Fibroblast of skin of abdomen (primary cell): Measurements from ENCODE around the gene CUEDC1.

Source experiments
- DNase-seq: peaks from one replicate; pipeline ENCODE4 v3.0.0-alpha.2; 2013

Gene CUEDC1

GRCh38 chr17:57915544-57915943, 39.7 kb downstream of the CUEDC1 start:
- no peak for DNase-seq

GRCh38 chr17:57914273-57915142, 40.7 kb downstream of the CUEDC1 start:
- no peak for DNase-seq

GRCh38 chr17:57913575-57914272, 41.5 kb downstream of the CUEDC1 start:
- DNase-seq = no peak

- DNase-seq = no peak
Observed at GRCh38 chr17:57911834-57912673, 43.2 kb downstream of the CUEDC1 start.

GRCh38 chr17:57910462-57911420, 44.5 kb downstream of the CUEDC1 start:
- no peak for DNase-seq

- DNase-seq = no peak
Observed at GRCh38 chr17:57909551-57909950, 45.7 kb downstream of the CUEDC1 start.

- DNase-seq = no peak
Observed at GRCh38 chr17:57908278-57908677, 46.9 kb downstream of the CUEDC1 start.

GRCh38 chr17:57906910-57907309, 48.3 kb downstream of the CUEDC1 start:
- no peak for DNase-seq

- no peak for DNase-seq
Observed at GRCh38 chr17:57905875-57906455, 49.2 kb downstream of the CUEDC1 start.

- DNase-seq = no peak
Observed at GRCh38 chr17:57903961-57904360, 51.3 kb downstream of the CUEDC1 start.

- peak; percentile 76 for DNase-seq
Observed at GRCh38 chr17:57902800-57903759, 52.1 kb downstream of the CUEDC1 start.

- DNase-seq = no peak
Observed at GRCh38 chr17:57902117-57902799, 53.0 kb downstream of the CUEDC1 start.

- no peak for DNase-seq
Observed at GRCh38 chr17:57900991-57901743, 54.0 kb downstream of the CUEDC1 start.

GRCh38 chr17:57899822-57900221, 55.4 kb downstream of the CUEDC1 start:
- no peak for DNase-seq

GRCh38 chr17:57899391-57899790, 55.8 kb downstream of the CUEDC1 start:
- no peak for DNase-seq

GRCh38 chr17:57898487-57899311, 56.5 kb downstream of the CUEDC1 start:
- DNase-seq = peak; percentile 87

GRCh38 chr17:57895382-57896060, 59.7 kb downstream of the CUEDC1 start:
- DNase-seq = no peak
